ENCODE data around the gene DLG2.

The DLG2 gene

GRCh38 chr11:85313741-85314140, 313.4 kb downstream of the DLG2 start:
- Mint-ChIP-seq H3K27me3 (ENCODE audit: low read depth, poor library complexity) (no peaks in the 10 kb centered on the region), H3K9me3 (no peaks in the 10 kb centered on the region), H3K4me1 (no peaks in the 10 kb centered on the region), H3K36me3 (ENCODE audit: low read depth) (no peaks in the 10 kb centered on the region), H3K27ac (no peak overlapping the region), H3K4me3 (no peak overlapping the region)
- no peak for TF ChIP-seq CTCF (IDR thresholded peaks at IDR 0.05)
- no peak for DNase-seq

GRCh38 chr11:85310479-85310878, 316.7 kb downstream of the DLG2 start:
- Mint-ChIP-seq H3K9me3 (no peaks in the 10 kb centered on the region), H3K27me3 (ENCODE audit: low read depth, poor library complexity) (no peaks in the 10 kb centered on the region), H3K4me3 (no peak overlapping the region), H3K4me1 (no peaks in the 10 kb centered on the region), H3K36me3 (ENCODE audit: low read depth) (no peaks in the 10 kb centered on the region), H3K27ac (no peak overlapping the region)
- TF ChIP-seq CTCF (IDR thresholded peaks at IDR 0.05) = no peak
- DNase-seq = no peak

- Mint-ChIP-seq H3K36me3 (ENCODE audit: low read depth) (no peaks in the 10 kb centered on the region), H3K4me1 (no peaks in the 10 kb centered on the region)
These were observed 319.8 kb downstream of the DLG2 start for GRCh38 chr11:85307366-85307765.

GRCh38 chr11:85301895-85302678, 325.1 kb downstream of the DLG2 start:
- no peak for DNase-seq

More at GRCh38 chr11:85307366-85307765, 319.8 kb downstream of the DLG2 start:
- Mint-ChIP-seq H3K4me3 (no peak overlapping the region), H3K27me3 (ENCODE audit: low read depth, poor library complexity) (no peaks in the 10 kb centered on the region), H3K27ac (no peak overlapping the region), H3K9me3 (no peaks in the 10 kb centered on the region)
- no peak for TF ChIP-seq CTCF (IDR thresholded peaks at IDR 0.05)
- no peak for DNase-seq

GRCh38 chr11:85299258-85299942, 327.7 kb downstream of the DLG2 start:
- peaks cover 27% of the 10 kb centered on the region for H3K4me1 Mint-ChIP-seq
- peak; percentile 2 for DNase-seq
- H3K27ac Mint-ChIP-seq = peak overlapping the region; percentile 96
- H3K4me3 Mint-ChIP-seq = no peak overlapping the region
- TF ChIP-seq CTCF (IDR thresholded peaks at IDR 0.05) = no peak
- H3K27me3 Mint-ChIP-seq (ENCODE audit: low read depth, poor library complexity) = no peaks in the 10 kb centered on the region
- no peaks in the 10 kb centered on the region for H3K36me3 Mint-ChIP-seq (ENCODE audit: low read depth)
- H3K9me3 Mint-ChIP-seq = no peaks in the 10 kb centered on the region

More at GRCh38 chr11:85301895-85302678, 325.1 kb downstream of the DLG2 start:
- H3K4me3 Mint-ChIP-seq = no peak overlapping the region
- no peaks in the 10 kb centered on the region for H3K9me3 Mint-ChIP-seq
- no peak for TF ChIP-seq CTCF (IDR thresholded peaks at IDR 0.05)
- peaks cover 27% of the 10 kb centered on the region for H3K4me1 Mint-ChIP-seq
- no peak overlapping the region for H3K27ac Mint-ChIP-seq
- no peaks in the 10 kb centered on the region for H3K36me3 Mint-ChIP-seq (ENCODE audit: low read depth)
- H3K27me3 Mint-ChIP-seq (ENCODE audit: low read depth, poor library complexity) = no peaks in the 10 kb centered on the region

Data from nephron progenitor cell (in vitro differentiated cells).